Karpas-422 (cell line): ENCODE measurements around the gene TNS3. TPM values are rescaled to one million over a fixed set of nuclear protein-coding genes. Genes with fewer than 3 reads are reported as not detected.

Experiments used
- DNase-seq: peaks from one replicate; pipeline ENCODE4 v3.0.0-alpha.2; 2015
- H2AFZ ChIP-seq: fragments of 200-600 bp; sonication (generic); 2 replicates; pipeline ENCODE4 v1.6.1; 2014; ENCODE audit warnings: antibody characterized with exemption, low read length, mixed read lengths
- H3K27ac ChIP-seq: fragments of 200-600 bp; sonication (generic); 2 replicates; pipeline ENCODE4 v1.5.1; 2014; ENCODE audit warnings: mild to moderate bottlenecking, low read length, moderate library complexity
- H3K27me3 ChIP-seq: fragments of 200-600 bp; sonication (generic); 2 replicates; pipeline ENCODE4 v1.6.1; 2014; ENCODE audit warnings: low read length, mixed read lengths
- H3K36me3 ChIP-seq: fragments of 200-600 bp; sonication (generic); 2 replicates; pipeline ENCODE4 v1.6.1; 2014; ENCODE audit warnings: low read length, mixed read lengths; ENCODE audit not compliant: insufficient read depth
- H3K4me1 ChIP-seq: fragments of 200-600 bp; sonication (generic); 2 replicates; pipeline ENCODE4 v1.6.1; 2014; ENCODE audit warnings: mild to moderate bottlenecking, low read length, mixed read lengths
- H3K4me2 ChIP-seq: fragments of 200-600 bp; sonication (generic); 2 replicates; pipeline ENCODE4 v1.6.1; 2014; ENCODE audit warnings: low read length, low read depth, mild to moderate bottlenecking; ENCODE audit not compliant: poor library complexity, severe bottlenecking
- H3K4me3 ChIP-seq: fragments of 200-600 bp; sonication (generic); 2 replicates; pipeline ENCODE4 v1.5.1; 2014; ENCODE audit warnings: mild to moderate bottlenecking, antibody characterized with exemption, low read length, mixed read lengths
- H3K79me2 ChIP-seq: fragments of 200-600 bp; sonication (generic); 2 replicates; pipeline ENCODE4 v1.6.1; 2014; ENCODE audit warnings: mild to moderate bottlenecking, low read length, mixed read lengths
- H3K9ac ChIP-seq: fragments of 200-600 bp; sonication (generic); 2 replicates; pipeline ENCODE4 v1.6.0; 2014; ENCODE audit warnings: low read length
- H3K9me2 ChIP-seq: fragments of 200-600 bp; sonication (generic), shearing (Covaris generic); replicated peaks from 2 replicates; pipeline ENCODE4 v1.6.0; 2014; ENCODE audit warnings: mild to moderate bottlenecking, low read length, moderate library complexity; ENCODE audit not compliant: insufficient read depth
- H3K9me3 ChIP-seq: fragments of 300-700, 200-600 bp; sonication (generic); 2 replicates; pipeline ENCODE4 v1.6.1; 2014; ENCODE audit warnings: low read length, mixed read lengths
- H4K20me1 ChIP-seq: fragments of 200-600 bp; sonication (generic); 2 replicates; pipeline ENCODE4 v1.6.1; 2014; ENCODE audit warnings: mild to moderate bottlenecking, antibody characterized with exemption, low read length, low read depth; ENCODE audit not compliant: insufficient read depth
- total RNA-seq: library from RNA; depleted of rRNA; stranded (reverse); fragments of >200 nt; shearing (Covaris generic); gene quantifications from 2 replicates; pipeline ENCODE4 v1.2.3, GENCODE V29; 2014; ENCODE audit warnings: low replicate concordance

The TNS3 gene
- total RNA-seq, 1 experiment from 2014 or later, result 56.6 TPM

- peaks cover 7% of the 10 kb centered on the region; the same call in 1 of the 2 replicates for H4K20me1 ChIP-seq
- H3K27me3 ChIP-seq, result no peaks in the 10 kb centered on the region
- H3K9me2 ChIP-seq, result no peaks in the 10 kb centered on the region
- no peak overlapping the region for H3K4me3 ChIP-seq
- H3K79me2 ChIP-seq, result peaks cover 3% of the 10 kb centered on the region; the same call in 1 of the 2 replicates
- no peaks in the 10 kb centered on the region for H3K9me3 ChIP-seq
- H3K27ac ChIP-seq, result no peak overlapping the region
- H3K4me1 ChIP-seq, result peaks cover 26% of the 10 kb centered on the region
- H3K4me2 ChIP-seq, result no peak overlapping the region
- DNase-seq, result no peak
- H3K36me3 ChIP-seq, result peaks cover 8% of the 10 kb centered on the region; the same call in 1 of the 2 replicates
- no peak overlapping the region for H3K9ac ChIP-seq
- H2AFZ ChIP-seq, result no peak overlapping the region
Observed at GRCh38 chr7:47416492-47417480, 165.1 kb downstream of the TNS3 start.

- Histone ChIP-seq H3K9ac (no peak overlapping the region), H3K27ac (no peak overlapping the region), H3K4me3 (no peak overlapping the region), H3K4me1 (peaks cover 19% of the 10 kb centered on the region), H3K9me3 (no peaks in the 10 kb centered on the region), H3K36me3 (peaks cover 8% of the 10 kb centered on the region; the same call in 1 of the 2 replicates), H4K20me1 (peaks cover 7% of the 10 kb centered on the region; the same call in 1 of the 2 replicates), H3K9me2 (no peaks in the 10 kb centered on the region), H2AFZ (no peak overlapping the region), H3K79me2 (peaks cover 3% of the 10 kb centered on the region; the same call in 1 of the 2 replicates), H3K27me3 (no peaks in the 10 kb centered on the region), H3K4me2 (no peak overlapping the region)
- no peak for DNase-seq
Observed at GRCh38 chr7:47415318-47416212, 166.3 kb downstream of the TNS3 start.

- H3K4me2 ChIP-seq, result no peak overlapping the region
- peaks cover 3% of the 10 kb centered on the region; the same call in 1 of the 2 replicates for H3K79me2 ChIP-seq
- H4K20me1 ChIP-seq, result peaks cover under 1% of the 10 kb centered on the region; the same call in 1 of the 2 replicates
- H2AFZ ChIP-seq, result no peak overlapping the region
- H3K36me3 ChIP-seq, result peaks cover 8% of the 10 kb centered on the region; the same call in 1 of the 2 replicates
- H3K27ac ChIP-seq, result no peak overlapping the region
- H3K27me3 ChIP-seq, result no peaks in the 10 kb centered on the region
- no peak overlapping the region for H3K4me3 ChIP-seq
- H3K4me1 ChIP-seq, result peaks cover 10% of the 10 kb centered on the region
- DNase-seq, result no peak
- no peaks in the 10 kb centered on the region for H3K9me3 ChIP-seq
- no peaks in the 10 kb centered on the region for H3K9me2 ChIP-seq
- H3K9ac ChIP-seq, result no peak overlapping the region
Observed at GRCh38 chr7:47414342-47415317, 167.3 kb downstream of the TNS3 start.

GRCh38 chr7:47413526-47414341 lies 168.2 kb downstream of the TNS3 start:
- Histone ChIP-seq H3K27me3 (no peaks in the 10 kb centered on the region), H3K79me2 (peaks cover 3% of the 10 kb centered on the region; the same call in 1 of the 2 replicates), H3K4me1 (peaks cover under 1% of the 10 kb centered on the region), H3K36me3 (peaks cover 5% of the 10 kb centered on the region; the same call in 1 of the 2 replicates), H3K4me3 (no peak overlapping the region), H4K20me1 (no peaks in the 10 kb centered on the region), H2AFZ (no peak overlapping the region), H3K9ac (no peak overlapping the region), H3K9me3 (no peaks in the 10 kb centered on the region), H3K27ac (no peak overlapping the region), H3K4me2 (no peak overlapping the region), H3K9me2 (no peaks in the 10 kb centered on the region)
- no peak for DNase-seq

- Histone ChIP-seq H3K4me3 (no peak overlapping the region), H3K9ac (no peak overlapping the region), H3K36me3 (no peaks in the 10 kb centered on the region), H2AFZ (no peak overlapping the region), H3K4me2 (no peak overlapping the region), H3K79me2 (no peaks in the 10 kb centered on the region), H3K4me1 (no peaks in the 10 kb centered on the region), H3K27ac (no peak overlapping the region), H3K27me3 (no peaks in the 10 kb centered on the region), H3K9me2 (no peaks in the 10 kb centered on the region), H4K20me1 (no peaks in the 10 kb centered on the region), H3K9me3 (no peaks in the 10 kb centered on the region)
- DNase-seq, result no peak
Observed at GRCh38 chr7:47411901-47412300, 170.0 kb downstream of the TNS3 start.

- no peaks in the 10 kb centered on the region for H3K4me1 ChIP-seq
- H3K9me2 ChIP-seq, result no peaks in the 10 kb centered on the region
- no peak overlapping the region for H3K27ac ChIP-seq
- no peaks in the 10 kb centered on the region for H3K36me3 ChIP-seq
- no peaks in the 10 kb centered on the region for H3K27me3 ChIP-seq
- no peaks in the 10 kb centered on the region for H4K20me1 ChIP-seq
- no peak overlapping the region for H3K4me3 ChIP-seq
- no peaks in the 10 kb centered on the region for H3K79me2 ChIP-seq
- no peak overlapping the region for H3K4me2 ChIP-seq
- H3K9me3 ChIP-seq, result no peaks in the 10 kb centered on the region
- no peak overlapping the region for H3K9ac ChIP-seq
- no peak for DNase-seq
- H2AFZ ChIP-seq, result no peak overlapping the region
Observed at GRCh38 chr7:47411281-47411869, 170.5 kb downstream of the TNS3 start.
